Peyer's patch (tissue), 4 donors: Measurements from ENCODE around the gene RIOK3. TPM values are rescaled to one million over a fixed set of nuclear protein-coding genes. Genes with fewer than 3 reads are reported as not detected.
A peak's percentile ranks its signal among the peaks of the same experiment; 100 is the strongest.

ENCODE experiments used
- DNase-seq, 3 donors: peaks; one replicate each; pipeline ENCODE4 v3.0.0-alpha.2; 2017 to 2019
- H3K27ac ChIP-seq, 4 donors: fragments of 200-600 bp; sonication (generic); one replicate each; pipeline ENCODE4 v1.5.1; 2016 to 2019
- H3K27me3 ChIP-seq, 2 donors: fragments of 200-600 bp; sonication (generic); one replicate each; pipeline ENCODE4 v1.5.1; 2019
- H3K36me3 ChIP-seq, 3 donors: fragments of 200-600 bp; sonication (generic); one replicate each; pipeline ENCODE4 v1.5.1; 2016 to 2019
- H3K4me1 ChIP-seq, 4 donors: fragments of 200-600 bp; sonication (generic); one replicate each; pipeline ENCODE4 v1.5.1; 2016 to 2019
- H3K4me3 ChIP-seq, 4 donors: fragments of 200-600 bp; sonication (generic); 1 replicate in 3 of 4; 2 replicates in 1 of 4; pipeline ENCODE4 v1.5.1; 2016 to 2019; ENCODE audit warnings: mild to moderate bottlenecking in 1 of 4
- H3K9me3 ChIP-seq, 4 donors: fragments of 200-600 bp; sonication (generic); one replicate each; pipeline ENCODE4 v1.5.1; 2016 to 2019; ENCODE audit warnings: mild to moderate bottlenecking in 1 of 4
- CTCF ChIP-seq, 6 experiments: fragments of 450-650 bp in 4 of 6; fragments of 200-600 bp in 2 of 6; sonication (generic) in 1 of 6; IDR thresholded peaks; one replicate each; pipeline ENCODE4 v1.5.1; 2017 to 2019; ENCODE audit warnings: antibody characterized with exemption in 6 of 6, mild to moderate bottlenecking in 3 of 6, moderate library complexity in 1 of 6
- POLR2A ChIP-seq, 2 donors: fragments of 450-650 bp; IDR thresholded peaks; one replicate each; pipeline ENCODE4 v1.5.1; 2017; ENCODE audit warnings: antibody characterized with exemption in 2 of 2, mild to moderate bottlenecking in 2 of 2, moderate library complexity in 2 of 2
- small RNA-seq, 2 donors: library from RNA; depleted of rRNA; stranded (forward); fragments of <200 nt; gene quantifications; one replicate each; pipeline ENCODE3, GENCODE V24; 2016
- total RNA-seq, 4 donors: library from RNA; depleted of rRNA; stranded (reverse); fragments of >200 nt; gene quantifications; one replicate each; pipeline ENCODE4 v1.1.0, GENCODE V29; 2016

RIOK3 gene
- total RNA-seq, 4 donors from 2014 or later = 66.0 to 262 (median 160) TPM

- no peak for DNase-seq
- Histone ChIP-seq H3K4me3 (no peak overlapping the region), H3K36me3 (peaks cover 0 to 99% (median 5%) of the 10 kb centered on the region in 3 donors), H3K4me1 (no peaks in the 10 kb centered on the region), H3K27ac (peak overlapping the region in 1 of 4 donors; percentile 35), H3K9me3 (no peaks in the 10 kb centered on the region), H3K27me3 (no peaks in the 10 kb centered on the region)
- TF ChIP-seq CTCF (IDR thresholded peaks at IDR 0.05) (no peak), POLR2A (IDR thresholded peaks at IDR 0.05) (no peak)
Measured at GRCh38 chr18:23528580-23529472, 75.7 kb downstream of the RIOK3 start.

- no peak for DNase-seq
- Histone ChIP-seq H3K36me3 (peaks cover 0 to 99% (median 5%) of the 10 kb centered on the region in 3 donors), H3K9me3 (no peaks in the 10 kb centered on the region), H3K27me3 (no peaks in the 10 kb centered on the region), H3K4me1 (no peaks in the 10 kb centered on the region), H3K27ac (no peak overlapping the region), H3K4me3 (no peak overlapping the region)
- TF ChIP-seq CTCF (IDR thresholded peaks at IDR 0.05) (no peak), POLR2A (IDR thresholded peaks at IDR 0.05) (no peak)
Measured at GRCh38 chr18:23529604-23530003, 76.5 kb downstream of the RIOK3 start.

GRCh38 chr18:23530195-23530594, 77.1 kb downstream of the RIOK3 start:
- no peak for DNase-seq
- Histone ChIP-seq H3K4me3 (no peak overlapping the region), H3K9me3 (no peaks in the 10 kb centered on the region), H3K4me1 (no peaks in the 10 kb centered on the region), H3K27me3 (no peaks in the 10 kb centered on the region), H3K27ac (no peak overlapping the region), H3K36me3 (peaks cover 0 to 99% (median 5%) of the 10 kb centered on the region in 3 donors)
- no peak for TF ChIP-seq CTCF (IDR thresholded peaks at IDR 0.05)
- TF ChIP-seq POLR2A (IDR thresholded peaks at IDR 0.05) = no peak

GRCh38 chr18:23531912-23532311, 78.8 kb downstream of the RIOK3 start:
- no peak overlapping the region for H3K27ac ChIP-seq
- TF ChIP-seq CTCF (IDR thresholded peaks at IDR 0.05) (no peak), POLR2A (IDR thresholded peaks at IDR 0.05) (no peak)
- no peaks in the 10 kb centered on the region for H3K27me3 ChIP-seq
- H3K4me1 ChIP-seq = no peaks in the 10 kb centered on the region
- peaks cover 0 to 99% (median 5%) of the 10 kb centered on the region in 3 donors for H3K36me3 ChIP-seq
- DNase-seq = no peak
- no peaks in the 10 kb centered on the region for H3K9me3 ChIP-seq
- H3K4me3 ChIP-seq = no peak overlapping the region

Small RNAs within 50 kb of the gene (small RNA-seq; reads per million reads assigned to genes)
- gene AC026634.1 = 0 reads per million in 2 donors
- 0 reads per million in 2 donors for gene RF00019

Other genes starting within 250 kb of the RIOK3 start
- 10 to 100 TPM; 15.7 to 42.2 (median 33.9) TPM for gene RMC1, start 50.2 kb downstream of the RIOK3 start, total RNA-seq
- 10 to 100 TPM; 62.7 to 80.1 (median 71.3) TPM for gene NPC1, start 133.2 kb downstream of the RIOK3 start, total RNA-seq
- 10 to 100 TPM in 1 of 4 donors, 1 to 10 TPM in 3; 4.0 to 18.2 (median 8.1) TPM for gene ANKRD29, start 209.6 kb downstream of the RIOK3 start, total RNA-seq
- 10 to 100 TPM; 14.9 to 81.4 (median 69.3) TPM for gene LAMA3, start 236.2 kb downstream of the RIOK3 start, total RNA-seq